HEK293 (cell line): ENCODE data around the gene ARFGAP1.

Source experiments
- CTCF ChIP-seq: fragments of 450-650 bp; formaldehyde crosslinking; IDR thresholded peaks from 2 replicates; pipeline ENCODE4 v1.5.1; 2016; ENCODE audit warnings: missing biosample characterization, missing genetic modification characterization
- RBAK ChIP-seq: fragments of 450-650 bp; formaldehyde crosslinking; IDR thresholded peaks from 2 replicates; pipeline ENCODE4 v1.5.1; 2016; ENCODE audit warnings: missing biosample characterization, missing genetic modification characterization
- SP2 ChIP-seq: fragments of 450-650 bp; formaldehyde crosslinking; IDR thresholded peaks from 2 replicates; pipeline ENCODE4 v1.5.1; 2016; ENCODE audit warnings: missing biosample characterization, missing genetic modification characterization
- ZBTB17 ChIP-seq: fragments of 450-650 bp; formaldehyde crosslinking; IDR thresholded peaks from 2 replicates; pipeline ENCODE4 v1.5.1; 2016; ENCODE audit warnings: missing biosample characterization, missing genetic modification characterization
- ZBTB44 ChIP-seq: fragments of 450-650 bp; IDR thresholded peaks from 2 replicates; pipeline ENCODE4 v1.5.1; 2018; ENCODE audit warnings: missing biosample characterization, mild to moderate bottlenecking, missing genetic modification characterization
- ZNF239 ChIP-seq: fragments of 450-650 bp; formaldehyde crosslinking; IDR thresholded peaks from 2 replicates; pipeline ENCODE4 v1.5.1; 2016; ENCODE audit warnings: missing biosample characterization, missing genetic modification characterization
- ZNF571 ChIP-seq: fragments of 450-650 bp; formaldehyde crosslinking; IDR thresholded peaks from 2 replicates; pipeline ENCODE4 v1.5.0; 2017; ENCODE audit warnings: missing biosample characterization, missing genetic modification characterization
- ZNF624 ChIP-seq: fragments of 450-650 bp; formaldehyde crosslinking; IDR thresholded peaks from 2 replicates; pipeline ENCODE4 v1.5.1; 2017; ENCODE audit warnings: missing biosample characterization, missing genetic modification characterization

- TF ChIP-seq CTCF (tag by site-specific recombination): no peak
- no peak for TF ChIP-seq ZNF624 (tag by site-specific recombination)
- no peak for TF ChIP-seq ZBTB44 (tag by site-specific recombination)
- no peak for TF ChIP-seq ZNF239
- TF ChIP-seq RBAK (tag by site-specific recombination): no peak
- no peak for TF ChIP-seq ZNF571 (tag by site-specific recombination)
- no peak for TF ChIP-seq ZBTB17 (tag by site-specific recombination)
- no peak for TF ChIP-seq SP2 (tag by site-specific recombination)
These were observed 53.1 kb downstream of the ARFGAP1 start for GRCh38 chr20:63325554-63326313.
